Common myeloid progenitor, CD34-positive (primary cell): ENCODE measurements around the gene GSTA1.
"Not testable (repeated sequence)": the region's sequence is repeated elsewhere in the genome, so short reads cannot be mapped to it uniquely, and the experiment has no call there.

Experiments
- CTCF ChIA-PET: fragments of 350-600 bp; sonication (Branson Sonifier 250); formaldehyde crosslinking; loops from one replicate; lab custom pipeline; 2021; ENCODE audit warnings: antibody characterized with exemption; lab: Charles Lee
- POLR2A ChIA-PET: fragments of 350-600 bp; sonication (Branson Sonifier 250); formaldehyde crosslinking; loops from one replicate; lab custom pipeline; 2021; ENCODE audit warnings: antibody characterized with exemption; lab: Charles Lee
- DNase-seq, 3 donors: peaks; one replicate each; pipeline versions ENCODE4 v3.0.0 to v3.0.0-alpha.2; 2013
- H3K27ac ChIP-seq, 2 experiments: 1 replicate in 1 of 2; 2 replicates in 1 of 2; pipeline ENCODE4 v1.7.0; 2013; ENCODE audit warnings: inconsistent platforms in 2 of 2, low read length in 2 of 2, mild to moderate bottlenecking in 2 of 2, low read depth in 1 of 2, moderate library complexity in 1 of 2; ENCODE audit not compliant: severe bottlenecking in 2 of 2, insufficient read depth in 1 of 2, poor library complexity in 1 of 2
- H3K27me3 ChIP-seq, 5 experiments: replicated peaks in 2 of 5; 1 replicate in 3 of 5; 2 replicates in 2 of 5; pipeline versions ENCODE4 v1.6.1 to v1.7.0; 2013; ENCODE audit warnings: low read length in 4 of 5, mild to moderate bottlenecking in 2 of 5, moderate library complexity in 2 of 5, inconsistent platforms in 1 of 5; ENCODE audit not compliant: insufficient read depth in 5 of 5, control insufficient read depth in 4 of 5
- H3K36me3 ChIP-seq, 4 experiments: 1 replicate in 2 of 4; 2 replicates in 2 of 4; pipeline versions ENCODE4 v1.6.1 to v1.7.0; 2013; ENCODE audit warnings: low read length in 3 of 4, control low read depth in 1 of 4, mild to moderate bottlenecking in 1 of 4; ENCODE audit not compliant: control insufficient read depth in 4 of 4, insufficient read depth in 4 of 4
- H3K4me1 ChIP-seq, 4 experiments: 1 replicate in 3 of 4; 2 replicates in 1 of 4; pipeline versions ENCODE4 v1.6.1 to v1.7.1; 2013; ENCODE audit warnings: low read length in 3 of 4, mild to moderate bottlenecking in 3 of 4, control low read depth in 1 of 4, inconsistent platforms in 1 of 4, moderate library complexity in 1 of 4; ENCODE audit not compliant: control insufficient read depth in 4 of 4, insufficient read depth in 4 of 4; ENCODE audit errors: control extremely low read depth in 1 of 4
- H3K4me3 ChIP-seq, 7 experiments: 1 replicate in 4 of 7; 2 replicates in 3 of 7; pipeline versions ENCODE4 v1.5.1 to v1.7.0; 2013; ENCODE audit warnings: mild to moderate bottlenecking in 7 of 7, low read length in 6 of 7, moderate library complexity in 6 of 7, inconsistent platforms in 2 of 7, low read depth in 2 of 7, control low read depth in 1 of 7; ENCODE audit not compliant: insufficient read depth in 4 of 7, control insufficient read depth in 1 of 7; ENCODE audit errors: extremely low read depth in 1 of 7
- H3K9me3 ChIP-seq, 5 experiments: 1 replicate in 4 of 5; 2 replicates in 1 of 5; pipeline versions ENCODE4 v1.6.1 to v1.7.1; 2013; ENCODE audit warnings: low read length in 4 of 5, mild to moderate bottlenecking in 2 of 5, inconsistent platforms in 1 of 5, low read depth in 1 of 5, moderate library complexity in 1 of 5; ENCODE audit not compliant: control insufficient read depth in 4 of 5, insufficient read depth in 2 of 5; ENCODE audit errors: control extremely low read depth in 1 of 5
- WGBS: methylation state at CpG from one replicate; pipeline ENCODE4 v1.1.5; 2013; ENCODE audit not compliant: insufficient coverage; 5-methylcytosine and 5-hydroxymethylcytosine counted together

GSTA1 gene

GRCh38 chr6:52825270-52825793 lies 21.7 kb upstream of the GSTA1 start:
- H3K9me3 ChIP-seq, CTCF ChIA-PET, POLR2A ChIA-PET, H3K27me3 ChIP-seq, H3K4me1 ChIP-seq, H3K27ac ChIP-seq, DNase-seq, H3K4me3 ChIP-seq, H3K36me3 ChIP-seq: not testable (repeated sequence)
- 96% methylated on average over 21 of the region's 25 CpGs for WGBS

GRCh38 chr6:52821842-52822241 lies 18.2 kb upstream of the GSTA1 start:
- H3K27me3 ChIP-seq = no peaks in the 10 kb centered on the region
- CTCF ChIA-PET = no interaction called here

GRCh38 chr6:52820198-52820597 lies 16.6 kb upstream of the GSTA1 start:
- Histone ChIP-seq H3K27ac (no peak overlapping the region), H3K27me3 (no peaks in the 10 kb centered on the region), H3K36me3 (no peaks in the 10 kb centered on the region), H3K4me1 (no peaks in the 10 kb centered on the region), H3K4me3 (no peak overlapping the region), H3K9me3 (peaks cover 0 to 9% (median 0%) of the 10 kb centered on the region in 5 experiments)
- ChIA-PET CTCF (no interaction called here), POLR2A (no interaction called here)
- DNase-seq = no peak
- WGBS = 100% methylated on average over 1 of the region's 2 CpGs

More at GRCh38 chr6:52821842-52822241, 18.2 kb upstream of the GSTA1 start:
- Histone ChIP-seq H3K4me1 (no peaks in the 10 kb centered on the region), H3K27ac (no peak overlapping the region), H3K36me3 (no peaks in the 10 kb centered on the region), H3K9me3 (peaks cover 0 to 9% (median 0%) of the 10 kb centered on the region in 5 experiments), H3K4me3 (no peak overlapping the region)
- DNase-seq = no peak
- 100% methylated on average over 1 of the region's 1 CpG for WGBS
- POLR2A ChIA-PET = no interaction called here

GRCh38 chr6:52815167-52816092 lies 11.8 kb upstream of the GSTA1 start:
- Histone ChIP-seq H3K9me3 (no peaks in the 10 kb centered on the region), H3K4me1 (no peaks in the 10 kb centered on the region), H3K36me3 (no peaks in the 10 kb centered on the region), H3K27ac (no peak overlapping the region), H3K4me3 (no peak overlapping the region), H3K27me3 (no peaks in the 10 kb centered on the region)
- WGBS = 43% methylated on average over 12 of the region's 15 CpGs
- DNase-seq = peak; percentile 31 to 36 (median 36)
- ChIA-PET CTCF (interaction anchor here (1.5 to 2.0 kb wide), 2 partner anchors 11 to 13 kb away, joined by 3 to 4 read pairs; partner anchors contain the start of gene GSTA1), POLR2A (no interaction called here)

DNA sequence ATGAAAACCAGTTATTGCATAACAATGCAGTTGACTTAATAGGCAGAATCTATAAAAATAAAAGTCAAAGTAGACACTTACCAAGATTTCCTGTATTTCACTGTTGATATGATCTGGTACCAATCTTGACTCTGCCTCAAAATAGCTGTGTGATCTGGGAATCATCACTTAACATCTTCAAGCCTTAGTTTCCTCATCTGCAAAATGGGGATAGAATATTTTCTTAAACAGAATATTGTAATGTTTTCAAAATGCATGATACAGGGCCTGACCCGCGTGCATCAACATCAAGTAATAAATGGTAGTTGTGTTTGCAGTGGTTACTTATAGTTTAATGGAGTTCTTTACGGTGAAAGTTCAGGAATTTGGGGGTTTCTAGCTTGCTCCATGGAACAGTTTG lies 10.9 kb upstream of the GSTA1 start:
- POLR2A ChIA-PET = not testable (repeated sequence)
- WGBS = 81% methylated on average over 3 of the region's 3 CpGs
- CTCF ChIA-PET = interaction anchor here (2.0 kb wide), 1 partner anchor 14 kb away, joined by 4 read pairs; no protein-coding TSS in a partner anchor

DNA sequence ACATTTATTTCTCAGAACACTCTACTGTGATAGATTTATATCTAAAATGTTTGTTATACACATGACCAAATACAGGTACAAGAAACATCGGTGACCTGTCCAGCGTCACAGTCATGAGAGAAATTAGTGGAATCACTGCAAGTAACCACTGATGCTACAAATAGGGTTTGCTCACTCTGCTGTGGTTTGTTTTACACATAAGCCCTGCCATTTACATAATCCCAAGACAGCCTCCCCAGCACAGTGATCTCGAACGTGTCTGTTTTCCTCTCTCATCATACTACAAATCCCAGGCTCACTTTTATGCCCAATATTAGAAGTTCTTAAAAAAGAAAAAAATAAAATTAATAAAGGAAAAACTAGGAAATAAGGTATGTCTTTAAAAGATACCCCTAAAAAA lies 6.2 kb upstream of the GSTA1 start:
- H3K9me3 ChIP-seq, H3K27me3 ChIP-seq, H3K4me3 ChIP-seq, CTCF ChIA-PET, DNase-seq, H3K4me1 ChIP-seq, H3K36me3 ChIP-seq, POLR2A ChIA-PET, H3K27ac ChIP-seq: not testable (repeated sequence)
- WGBS = no CpG with 5 or more reads among the region's 4 CpGs

More for the DNA sequence above, 10.9 kb upstream of the GSTA1 start:
- H3K27ac ChIP-seq, H3K4me1 ChIP-seq, H3K9me3 ChIP-seq, H3K4me3 ChIP-seq, H3K27me3 ChIP-seq, H3K36me3 ChIP-seq, DNase-seq: not testable (repeated sequence)

DNA sequence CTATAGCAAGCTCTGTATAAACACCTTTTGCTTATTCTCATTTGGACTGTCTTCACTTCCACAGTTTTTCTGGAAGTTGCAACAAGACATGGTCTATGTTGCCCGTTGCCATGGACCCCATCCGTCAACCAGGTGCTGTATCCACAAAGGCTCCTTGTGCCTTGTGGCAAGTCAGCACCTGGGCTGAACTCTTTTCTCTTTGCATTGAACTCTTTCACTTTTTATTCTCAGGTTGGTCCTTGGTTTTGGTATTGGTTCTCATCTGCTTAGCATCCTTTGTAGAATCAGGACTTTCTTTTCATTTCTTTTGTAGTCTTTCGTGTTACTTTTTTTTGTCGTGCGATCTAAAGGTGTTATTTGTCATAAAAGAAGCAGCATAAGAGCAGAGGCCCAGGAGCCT lies 5.0 kb upstream of the GSTA1 start:
- H3K27me3 ChIP-seq = no peaks in the 10 kb centered on the region
- 97% methylated on average over 5 of the region's 5 CpGs for WGBS
- no peaks in the 10 kb centered on the region for H3K9me3 ChIP-seq
- H3K4me1 ChIP-seq = no peaks in the 10 kb centered on the region
- DNase-seq = no peak
- H3K4me3 ChIP-seq = no peak overlapping the region
- ChIA-PET POLR2A (no interaction called here), CTCF (no interaction called here)
- H3K27ac ChIP-seq = no peak overlapping the region
- H3K36me3 ChIP-seq = no peaks in the 10 kb centered on the region
